ENCODE data around the gene UBXN4. TPM values are rescaled to one million over a fixed set of nuclear protein-coding genes. Genes with fewer than 3 reads are reported as not detected.

The UBXN4 gene, protein sequence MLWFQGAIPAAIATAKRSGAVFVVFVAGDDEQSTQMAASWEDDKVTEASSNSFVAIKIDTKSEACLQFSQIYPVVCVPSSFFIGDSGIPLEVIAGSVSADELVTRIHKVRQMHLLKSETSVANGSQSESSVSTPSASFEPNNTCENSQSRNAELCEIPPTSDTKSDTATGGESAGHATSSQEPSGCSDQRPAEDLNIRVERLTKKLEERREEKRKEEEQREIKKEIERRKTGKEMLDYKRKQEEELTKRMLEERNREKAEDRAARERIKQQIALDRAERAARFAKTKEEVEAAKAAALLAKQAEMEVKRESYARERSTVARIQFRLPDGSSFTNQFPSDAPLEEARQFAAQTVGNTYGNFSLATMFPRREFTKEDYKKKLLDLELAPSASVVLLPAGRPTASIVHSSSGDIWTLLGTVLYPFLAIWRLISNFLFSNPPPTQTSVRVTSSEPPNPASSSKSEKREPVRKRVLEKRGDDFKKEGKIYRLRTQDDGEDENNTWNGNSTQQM
- 37.7 and 40.1 TPM in 2 replicates for total RNA-seq

DNA sequence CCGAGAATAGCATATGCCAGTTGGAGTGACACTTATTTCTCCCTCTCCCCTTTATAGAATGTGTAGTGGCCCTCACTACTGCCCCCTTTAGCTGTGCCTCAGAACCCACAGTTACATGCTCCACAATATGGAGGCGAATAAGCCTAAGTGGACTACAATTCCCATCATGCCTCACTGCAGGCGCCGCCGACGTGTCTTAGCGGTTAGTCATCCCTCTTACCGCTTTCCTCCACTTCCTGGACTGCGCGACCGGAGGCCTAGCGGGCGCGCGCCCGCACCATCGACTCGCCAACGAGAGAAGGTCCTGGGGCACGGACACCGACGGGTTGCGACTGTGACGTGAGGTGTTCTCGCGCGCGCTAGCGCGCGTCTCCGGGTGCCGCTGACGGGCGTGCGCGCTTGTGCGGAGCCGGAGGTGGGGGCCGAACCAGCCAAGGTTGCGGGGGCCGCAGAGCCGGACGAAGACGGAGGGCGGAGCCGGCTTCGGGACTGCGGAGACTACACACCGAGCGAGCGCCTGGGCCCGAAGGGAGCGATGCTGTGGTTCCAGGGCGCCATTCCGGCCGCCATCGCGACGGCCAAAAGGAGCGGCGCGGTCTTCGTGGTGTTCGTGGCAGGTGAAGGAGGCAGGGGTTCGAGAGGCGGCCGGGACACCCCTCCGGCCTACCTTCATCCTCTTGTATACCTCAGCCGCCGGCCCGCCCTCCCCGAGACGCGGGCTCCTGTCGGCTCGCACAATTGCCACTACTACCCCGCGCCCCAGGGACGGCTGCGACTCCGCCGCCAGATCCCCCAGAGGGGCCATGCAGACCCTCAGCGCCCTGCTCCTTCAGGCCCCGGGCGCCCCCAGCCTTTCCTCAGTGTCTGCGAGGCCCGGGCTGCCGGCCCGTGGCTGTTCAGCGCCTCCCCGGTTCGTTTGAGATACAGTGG lies at the start of gene UBXN4:
UBXN4 (plus strand) TSS at position 461 of the 930 bp plus-strand sequence; CDS start at position 536, 75 bp downstream.

Other genes with a start within 250 kb of the UBXN4 start
- 1.6 and 7.5 TPM in 2 replicates for gene ZRANB3, start 210.6 kb upstream of the UBXN4 start, total RNA-seq
- 8.5 and 12.4 TPM in 2 replicates for gene R3HDM1, start 210.4 kb upstream of the UBXN4 start, total RNA-seq
- not detected in 2 replicates for gene LCT, start 95.3 kb downstream of the UBXN4 start, total RNA-seq
- 12.2 and 13.0 TPM in 2 replicates for gene MCM6, start 134.6 kb downstream of the UBXN4 start, total RNA-seq
- gene DARS1, start 243.8 kb downstream of the UBXN4 start, total RNA-seq: 58.7 and 64.6 TPM in 2 replicates

Data from pericardium fibroblast (primary cell).